G401.6 (cell line): ENCODE measurements around the gene BCL7B.

Source experiments
- FAIRE-seq: peaks from 2 replicates; lab custom pipeline; 2012; peaks lifted over from hg19 to GRCh38; lab: Jason Lieb, UNC

BCL7B gene

DNA sequence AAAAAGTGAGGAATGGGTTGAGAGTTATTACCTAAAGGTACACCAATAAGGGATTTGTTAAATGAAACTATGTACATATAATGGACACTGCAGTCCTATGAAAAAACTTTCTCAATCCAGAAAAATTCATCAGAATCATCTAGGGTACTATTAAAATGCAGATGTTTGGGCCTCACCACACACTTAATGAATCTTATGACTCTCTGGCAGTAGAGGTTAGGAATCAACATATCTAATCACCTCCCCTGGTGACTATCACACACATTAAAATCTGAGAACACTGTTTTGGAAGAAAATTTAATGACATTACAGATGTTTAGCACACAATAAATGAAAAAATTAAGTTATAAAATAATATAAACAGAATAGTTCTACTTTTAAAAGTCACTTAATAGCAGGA is 67.5 kb downstream of the BCL7B start:
- FAIRE-seq = no peak

GRCh38 chr7:73487486-73487885 is 70.0 kb downstream of the BCL7B start:
- no peak for FAIRE-seq
